ENCODE data around the gene PTCRA.
"Not testable (repeated sequence)": the region's sequence is repeated elsewhere in the genome, so short reads cannot be mapped to it uniquely, and the experiment has no call there.

The PTCRA gene

DNA sequence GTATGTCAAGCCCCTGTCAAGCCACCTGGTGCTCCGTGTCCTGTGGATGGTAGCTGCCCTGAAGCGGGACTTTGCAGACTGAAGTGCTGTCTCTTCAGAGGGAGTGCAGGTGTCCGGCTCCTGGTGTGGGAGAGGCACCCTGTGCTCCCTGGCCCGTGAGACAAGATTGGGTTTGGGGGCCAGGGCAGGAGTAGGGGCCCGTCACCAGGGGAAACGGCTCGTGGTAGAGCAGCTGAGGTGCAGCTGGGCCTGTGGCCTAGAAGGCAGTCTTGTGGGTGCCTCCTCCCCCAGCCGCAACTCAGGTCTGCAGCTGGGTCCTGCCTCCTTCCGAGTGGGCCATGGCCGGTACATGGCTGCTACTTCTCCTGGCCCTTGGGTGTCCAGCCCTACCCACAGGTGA is at the start of gene PTCRA:
Gene PTCRA (plus strand): TSS at position 322 of the 400 bp plus-strand sequence. CDS start 17 bp downstream, at position 339.
- H3K9ac ChIP-seq (ENCODE audit: low read length): no peak within 1 kb of the TSS
- peaks cover 4% of the 10 kb centered on the region for H3K27me3 ChIP-seq (ENCODE audit: control insufficient read depth, insufficient read depth, low read length)
- H3K9me3 ChIP-seq (ENCODE audit: control insufficient read depth, low read length): no peaks in the 10 kb centered on the region
- no peak within 1 kb of the TSS for H3K4me3 ChIP-seq (ENCODE audit: low read length)
- peaks cover 6% of the 10 kb centered on the region for H3K4me1 ChIP-seq (ENCODE audit: control insufficient read depth, insufficient read depth, low read length)
- H3K36me3 ChIP-seq (ENCODE audit: control insufficient read depth, insufficient read depth, low read length): no peaks in the 10 kb centered on the region

- H3K4me3 ChIP-seq (ENCODE audit: low read length): no peak overlapping the region
These were observed 45.5 kb upstream of the PTCRA start for GRCh38 chr6:42870145-42870936.

DNA sequence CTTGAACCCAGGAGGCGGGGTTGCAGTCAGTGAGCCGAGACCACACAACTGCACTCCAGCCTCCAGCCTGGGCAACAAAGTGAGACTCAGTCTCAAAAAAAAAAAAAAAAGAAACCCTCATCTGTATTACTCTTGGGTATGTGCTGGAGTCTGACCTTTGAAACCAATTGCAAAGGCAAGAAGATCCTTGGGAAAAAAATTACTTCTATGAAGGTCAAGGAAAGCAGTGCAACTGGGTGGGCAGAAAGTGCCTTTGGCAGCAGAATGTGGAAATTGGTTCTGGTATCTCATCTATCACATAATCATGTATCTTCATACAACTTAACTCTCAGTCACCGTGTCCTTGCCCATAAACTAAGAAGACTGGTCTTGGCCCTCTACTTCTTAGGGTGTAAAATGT is 44.1 kb upstream of the PTCRA start:
- no peak overlapping the region for H3K9ac ChIP-seq (ENCODE audit: low read length)
- H3K4me1 ChIP-seq (ENCODE audit: control insufficient read depth, insufficient read depth, low read length): no peaks in the 10 kb centered on the region
- no peaks in the 10 kb centered on the region for H3K9me3 ChIP-seq (ENCODE audit: control insufficient read depth, low read length)
- no peak overlapping the region for H3K4me3 ChIP-seq (ENCODE audit: low read length)
- H3K36me3 ChIP-seq (ENCODE audit: control insufficient read depth, insufficient read depth, low read length): peaks cover 5% of the 10 kb centered on the region
- H3K27me3 ChIP-seq (ENCODE audit: control insufficient read depth, insufficient read depth, low read length): no peaks in the 10 kb centered on the region

More at GRCh38 chr6:42870145-42870936, 45.5 kb upstream of the PTCRA start:
- no peak overlapping the region for H3K9ac ChIP-seq (ENCODE audit: low read length)
- H3K9me3 ChIP-seq (ENCODE audit: control insufficient read depth, low read length): no peaks in the 10 kb centered on the region
- H3K4me1 ChIP-seq (ENCODE audit: control insufficient read depth, insufficient read depth, low read length): no peaks in the 10 kb centered on the region
- peaks cover 5% of the 10 kb centered on the region for H3K36me3 ChIP-seq (ENCODE audit: control insufficient read depth, insufficient read depth, low read length)
- H3K27me3 ChIP-seq (ENCODE audit: control insufficient read depth, insufficient read depth, low read length): no peaks in the 10 kb centered on the region

DNA sequence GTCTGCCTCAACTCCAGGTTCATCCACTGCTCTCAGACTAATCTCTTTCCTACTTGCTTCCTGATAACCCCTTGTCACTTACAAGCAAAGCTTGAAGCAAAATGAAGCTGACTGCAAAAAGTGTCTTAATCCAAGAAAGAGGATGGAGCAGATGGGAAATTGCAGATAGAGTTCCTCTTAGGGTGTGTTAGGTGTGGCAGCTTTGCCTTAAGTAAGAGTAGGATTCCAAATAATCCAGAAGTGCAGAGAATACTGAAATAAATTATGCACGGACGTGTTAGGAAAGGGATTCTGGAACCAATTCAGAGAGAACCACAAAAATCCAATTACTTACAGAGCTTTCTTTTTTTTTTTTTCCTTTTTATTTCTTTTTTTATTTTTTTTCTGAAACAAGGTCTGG is 42.5 kb upstream of the PTCRA start:
- H3K36me3 ChIP-seq (ENCODE audit: control insufficient read depth, insufficient read depth, low read length): peaks cover 5% of the 10 kb centered on the region
- no peak overlapping the region for H3K4me3 ChIP-seq (ENCODE audit: low read length)
- no peaks in the 10 kb centered on the region for H3K27me3 ChIP-seq (ENCODE audit: control insufficient read depth, insufficient read depth, low read length)
- H3K9ac ChIP-seq (ENCODE audit: low read length): no peak overlapping the region
- H3K9me3 ChIP-seq (ENCODE audit: control insufficient read depth, low read length): no peaks in the 10 kb centered on the region
- H3K4me1 ChIP-seq (ENCODE audit: control insufficient read depth, insufficient read depth, low read length): no peaks in the 10 kb centered on the region

GRCh38 chr6:42877695-42878094 is 38.2 kb upstream of the PTCRA start:
- H3K9ac ChIP-seq (ENCODE audit: low read length): no peak overlapping the region
- no peaks in the 10 kb centered on the region for H3K36me3 ChIP-seq (ENCODE audit: control insufficient read depth, insufficient read depth, low read length)
- peaks cover 5% of the 10 kb centered on the region for H3K4me1 ChIP-seq (ENCODE audit: control insufficient read depth, insufficient read depth, low read length)
- H3K27me3 ChIP-seq (ENCODE audit: control insufficient read depth, insufficient read depth, low read length): no peaks in the 10 kb centered on the region
- no peak overlapping the region for H3K4me3 ChIP-seq (ENCODE audit: low read length)
- H3K9me3 ChIP-seq (ENCODE audit: control insufficient read depth, low read length): no peaks in the 10 kb centered on the region

GRCh38 chr6:42879372-42880239 is 36.2 kb upstream of the PTCRA start, which contains the start of gene RPL7L1:
Gene RPL7L1 (plus strand): TSS chr6:42879616. CDS start chr6:42879911, 295 bp downstream.
- Histone ChIP-seq H3K4me3 (ENCODE audit: low read length) (peak within 1 kb of the TSS; percentile 69), H3K9ac (ENCODE audit: low read length) (peak within 1 kb of the TSS; percentile 90), H3K4me1 (ENCODE audit: control insufficient read depth, insufficient read depth, low read length) (peaks cover 5% of the 10 kb centered on the region), H3K9me3 (ENCODE audit: control insufficient read depth, low read length) (no peaks in the 10 kb centered on the region), H3K27me3 (ENCODE audit: control insufficient read depth, insufficient read depth, low read length) (no peaks in the 10 kb centered on the region), H3K36me3 (ENCODE audit: control insufficient read depth, insufficient read depth, low read length) (no peaks in the 10 kb centered on the region)

GRCh38 chr6:42880240-42880817 is 35.5 kb upstream of the PTCRA start:
- Histone ChIP-seq H3K4me3 (ENCODE audit: low read length) (peak overlapping the region; percentile 69), H3K9ac (ENCODE audit: low read length) (peak overlapping the region; percentile 90)
- H3K36me3 ChIP-seq (ENCODE audit: control insufficient read depth, insufficient read depth, low read length); H3K4me1 ChIP-seq (ENCODE audit: control insufficient read depth, insufficient read depth, low read length); H3K27me3 ChIP-seq (ENCODE audit: control insufficient read depth, insufficient read depth, low read length); H3K9me3 ChIP-seq (ENCODE audit: control insufficient read depth, low read length): not testable (repeated sequence)

DNA sequence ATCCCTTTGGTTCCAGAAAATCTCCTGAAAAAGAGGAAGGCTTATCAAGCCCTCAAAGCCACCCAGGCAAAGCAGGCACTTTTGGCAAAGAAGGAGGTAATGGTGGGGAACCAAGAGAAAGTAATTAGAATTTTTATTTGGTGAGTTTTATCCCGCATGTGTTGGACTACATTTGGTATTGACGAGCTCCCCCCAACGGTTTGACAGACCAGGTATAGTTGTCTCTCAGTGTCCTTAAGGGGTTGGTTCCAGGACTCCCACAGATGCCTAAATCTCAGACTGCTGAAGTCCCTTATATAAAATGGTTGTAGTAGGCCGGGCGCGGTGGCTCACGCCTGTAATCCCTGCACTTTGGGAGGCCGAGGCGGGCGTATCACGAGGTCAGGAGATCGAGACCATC is 35.0 kb upstream of the PTCRA start:
- not testable (repeated sequence) for H3K27me3 ChIP-seq (ENCODE audit: control insufficient read depth, insufficient read depth, low read length); H3K36me3 ChIP-seq (ENCODE audit: control insufficient read depth, insufficient read depth, low read length); H3K9me3 ChIP-seq (ENCODE audit: control insufficient read depth, low read length); H3K4me1 ChIP-seq (ENCODE audit: control insufficient read depth, insufficient read depth, low read length)
- H3K4me3 ChIP-seq (ENCODE audit: low read length): peak overlapping the region; percentile 69
- H3K9ac ChIP-seq (ENCODE audit: low read length): peak overlapping the region; percentile 90

- H3K27me3 ChIP-seq (ENCODE audit: control insufficient read depth, insufficient read depth, low read length): no peaks in the 10 kb centered on the region
- H3K9ac ChIP-seq (ENCODE audit: low read length): no peak overlapping the region
- no peaks in the 10 kb centered on the region for H3K36me3 ChIP-seq (ENCODE audit: control insufficient read depth, insufficient read depth, low read length)
- H3K9me3 ChIP-seq (ENCODE audit: control insufficient read depth, low read length): no peaks in the 10 kb centered on the region
- peaks cover 8% of the 10 kb centered on the region for H3K4me1 ChIP-seq (ENCODE audit: control insufficient read depth, insufficient read depth, low read length)
- H3K4me3 ChIP-seq (ENCODE audit: low read length): no peak overlapping the region
These were observed 30.2 kb upstream of the PTCRA start for GRCh38 chr6:42885702-42886101.

DNA sequence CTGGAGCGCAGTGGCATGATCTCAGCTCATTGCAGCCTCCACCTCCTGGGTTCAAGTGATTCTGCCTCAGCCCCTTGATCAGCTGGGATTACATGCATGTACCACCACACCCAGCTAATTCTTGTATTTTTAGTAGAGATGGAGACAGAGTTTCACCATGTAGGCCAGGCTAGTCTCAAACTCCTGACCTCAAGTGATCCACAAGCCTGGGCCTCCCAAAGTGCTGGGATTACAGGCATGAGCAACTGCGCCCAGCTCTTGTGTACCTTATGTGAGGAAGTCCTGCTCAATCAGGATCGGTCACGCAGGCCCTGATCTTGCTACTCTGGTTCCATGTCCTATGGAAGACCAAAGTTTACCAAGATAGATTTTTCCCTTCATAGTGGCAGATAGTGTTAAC is 27.7 kb upstream of the PTCRA start:
- H3K9ac ChIP-seq (ENCODE audit: low read length); H3K9me3 ChIP-seq (ENCODE audit: control insufficient read depth, low read length); H3K27me3 ChIP-seq (ENCODE audit: control insufficient read depth, insufficient read depth, low read length); H3K4me3 ChIP-seq (ENCODE audit: low read length); H3K36me3 ChIP-seq (ENCODE audit: control insufficient read depth, insufficient read depth, low read length); H3K4me1 ChIP-seq (ENCODE audit: control insufficient read depth, insufficient read depth, low read length): not testable (repeated sequence)

DNA sequence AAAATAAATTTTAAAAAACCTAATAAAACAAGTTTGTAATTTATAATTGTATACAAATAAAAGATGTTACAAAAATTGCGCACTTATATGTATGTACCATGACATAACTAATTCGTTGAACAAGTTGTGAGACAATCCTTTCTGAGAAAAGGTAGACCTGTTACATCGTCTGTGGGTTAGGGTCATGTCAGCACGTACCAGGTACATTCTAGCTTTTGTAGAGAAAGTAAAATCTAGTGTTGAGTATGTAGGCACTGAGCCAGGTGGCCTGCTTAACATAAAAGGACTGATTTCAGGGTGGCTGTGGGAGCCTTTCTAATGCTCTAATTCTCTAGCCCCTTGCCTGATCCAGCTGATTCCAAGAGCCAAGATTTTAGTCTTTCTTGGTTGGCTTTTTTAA is 26.0 kb upstream of the PTCRA start:
- no peaks in the 10 kb centered on the region for H3K27me3 ChIP-seq (ENCODE audit: control insufficient read depth, insufficient read depth, low read length)
- H3K36me3 ChIP-seq (ENCODE audit: control insufficient read depth, insufficient read depth, low read length): no peaks in the 10 kb centered on the region
- H3K4me3 ChIP-seq (ENCODE audit: low read length): peak overlapping the region; percentile 82
- no peaks in the 10 kb centered on the region for H3K9me3 ChIP-seq (ENCODE audit: control insufficient read depth, low read length)
- peaks cover 8% of the 10 kb centered on the region for H3K4me1 ChIP-seq (ENCODE audit: control insufficient read depth, insufficient read depth, low read length)
- peak overlapping the region; percentile 86 for H3K9ac ChIP-seq (ENCODE audit: low read length)

Measured in mucosa of stomach (tissue), 1 donor.